GM21390 (cell line): ENCODE measurements around the gene DDX59.

Experiments
- ATAC-seq: cut with Tn5 transposase; IDR thresholded peaks from one replicate; pipeline ENCODE4 v1.9.1; 2021; ENCODE audit not compliant: unreplicated experiment

The DDX59 gene

DNA sequence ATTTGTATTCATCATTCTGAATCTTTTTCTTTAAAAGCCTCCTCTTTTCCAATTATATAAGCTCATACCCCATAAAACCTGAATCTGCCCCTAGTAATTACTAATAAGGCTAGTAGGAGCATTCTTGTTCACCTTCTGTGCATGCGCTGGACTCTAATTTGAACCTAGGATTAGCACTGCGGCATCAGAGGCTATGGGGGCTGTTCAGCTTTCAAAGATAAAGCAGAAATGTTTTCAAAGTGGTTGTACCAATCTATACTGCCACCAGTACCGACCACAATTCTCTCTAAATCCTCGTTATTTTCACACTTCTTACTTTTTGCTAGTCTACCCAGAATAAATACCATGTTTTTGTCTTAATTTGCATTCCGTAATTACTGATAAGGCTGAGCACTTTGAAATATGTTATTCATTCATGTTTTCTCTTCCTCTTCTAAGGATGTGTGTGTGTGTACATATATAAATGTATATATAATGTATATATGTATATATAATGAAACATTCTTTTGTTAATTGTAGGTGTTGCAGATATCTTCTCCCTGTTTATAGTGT is 1.6 kb upstream of the DDX59 start:
- ATAC-seq, result no peak

GRCh38 chr1:200670242-200671118 is 773 bp upstream of the DDX59 start:
- ATAC-seq, result peak; percentile 20

DNA sequence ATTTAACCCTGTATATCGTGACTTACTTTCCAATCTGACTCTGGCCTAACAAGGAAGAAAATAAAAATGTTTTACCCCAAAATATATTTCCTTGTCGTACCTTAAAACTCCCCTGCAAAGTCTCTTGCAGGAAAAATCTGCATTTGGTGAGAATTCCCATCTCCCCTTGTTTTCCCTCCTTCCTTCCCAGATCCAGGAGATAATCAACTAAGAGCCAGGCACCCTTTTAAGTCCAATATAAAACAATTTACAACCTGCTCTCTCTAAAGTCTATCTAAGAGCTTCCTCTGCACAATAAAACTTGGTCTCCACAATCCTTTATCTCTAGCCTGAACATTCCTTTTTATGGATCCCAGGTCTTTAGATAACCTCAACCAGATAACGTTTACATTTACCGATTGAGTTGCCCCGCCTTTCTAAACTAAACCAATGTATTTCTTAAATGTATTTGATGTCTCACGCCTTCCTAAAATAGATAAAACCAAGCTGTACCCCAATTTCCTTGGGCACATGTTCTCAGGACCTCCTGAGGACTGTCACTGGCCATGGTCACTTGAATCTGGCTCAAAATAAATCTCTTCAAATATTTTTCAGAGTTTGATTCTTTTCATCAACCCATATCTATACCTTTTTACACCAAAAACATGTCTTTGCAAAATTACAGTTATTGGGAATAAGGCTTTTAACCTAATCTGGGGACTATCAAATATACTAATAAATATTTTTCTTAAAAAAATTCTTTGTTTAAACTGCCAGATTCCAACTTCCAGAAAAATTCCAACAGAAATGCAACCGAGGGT is 993 bp downstream of the DDX59 start:
- no peak for ATAC-seq

DNA sequence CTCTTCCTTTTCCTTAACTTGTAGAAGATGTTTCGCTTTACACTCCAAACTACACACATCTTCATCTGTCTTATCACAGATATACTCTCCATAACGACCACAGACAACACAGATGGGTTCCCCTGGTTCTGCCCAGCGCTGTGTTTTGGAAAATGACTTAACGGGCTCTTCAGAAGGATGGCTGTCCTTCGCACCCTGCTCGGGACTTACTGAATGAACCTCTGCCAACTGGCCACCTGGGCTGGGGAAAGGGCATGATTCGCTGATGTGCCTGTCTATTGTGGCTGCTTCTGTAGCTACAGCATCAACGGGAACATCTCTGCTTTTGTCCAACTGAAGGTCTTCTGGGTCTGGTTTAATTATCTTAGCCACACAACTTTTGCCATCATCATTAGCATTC is 3.4 kb downstream of the DDX59 start:
- no peak for ATAC-seq

DNA sequence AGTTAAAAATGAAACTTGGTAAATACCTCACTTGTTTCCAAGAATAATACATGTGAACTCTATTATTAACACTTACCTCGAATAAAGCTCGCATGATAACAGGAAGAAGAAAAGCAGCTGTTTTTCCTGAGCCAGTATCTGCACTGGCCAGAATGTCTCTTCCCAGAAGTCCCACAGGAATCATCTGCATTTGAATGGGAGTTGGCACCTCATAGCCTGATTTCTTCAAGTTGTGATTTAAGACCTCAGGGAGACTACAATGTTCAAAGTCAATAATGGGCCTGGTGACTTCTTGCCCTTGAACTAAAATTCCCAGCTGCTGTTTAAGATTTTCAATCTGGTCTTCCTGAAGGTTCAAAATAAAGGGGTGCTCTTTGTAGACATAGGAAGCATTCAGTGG is 3.8 kb downstream of the DDX59 start:
- no peak for ATAC-seq

DNA sequence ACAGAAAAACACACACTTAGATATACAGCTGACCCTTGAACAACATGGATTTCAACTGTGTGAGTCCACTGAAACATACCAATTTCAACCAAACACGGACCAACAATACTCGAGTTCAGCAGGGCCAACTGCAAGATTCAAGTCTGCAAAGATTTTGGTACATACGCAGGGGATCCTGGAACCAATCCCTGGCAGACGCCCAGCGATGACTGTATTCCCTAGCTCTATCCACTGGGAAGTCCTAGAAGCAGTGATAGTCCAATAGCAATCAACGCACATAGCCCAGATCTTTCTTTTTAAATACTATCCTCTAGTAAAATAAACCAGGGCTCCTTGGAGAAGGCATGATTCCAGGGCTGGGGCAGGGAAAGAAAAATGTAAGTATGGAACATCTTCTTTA is 9.0 kb downstream of the DDX59 start:
- no peak for ATAC-seq

- no peak for ATAC-seq
Observed at GRCh38 chr1:200659269-200659668, 10.4 kb downstream of the DDX59 start.

DNA sequence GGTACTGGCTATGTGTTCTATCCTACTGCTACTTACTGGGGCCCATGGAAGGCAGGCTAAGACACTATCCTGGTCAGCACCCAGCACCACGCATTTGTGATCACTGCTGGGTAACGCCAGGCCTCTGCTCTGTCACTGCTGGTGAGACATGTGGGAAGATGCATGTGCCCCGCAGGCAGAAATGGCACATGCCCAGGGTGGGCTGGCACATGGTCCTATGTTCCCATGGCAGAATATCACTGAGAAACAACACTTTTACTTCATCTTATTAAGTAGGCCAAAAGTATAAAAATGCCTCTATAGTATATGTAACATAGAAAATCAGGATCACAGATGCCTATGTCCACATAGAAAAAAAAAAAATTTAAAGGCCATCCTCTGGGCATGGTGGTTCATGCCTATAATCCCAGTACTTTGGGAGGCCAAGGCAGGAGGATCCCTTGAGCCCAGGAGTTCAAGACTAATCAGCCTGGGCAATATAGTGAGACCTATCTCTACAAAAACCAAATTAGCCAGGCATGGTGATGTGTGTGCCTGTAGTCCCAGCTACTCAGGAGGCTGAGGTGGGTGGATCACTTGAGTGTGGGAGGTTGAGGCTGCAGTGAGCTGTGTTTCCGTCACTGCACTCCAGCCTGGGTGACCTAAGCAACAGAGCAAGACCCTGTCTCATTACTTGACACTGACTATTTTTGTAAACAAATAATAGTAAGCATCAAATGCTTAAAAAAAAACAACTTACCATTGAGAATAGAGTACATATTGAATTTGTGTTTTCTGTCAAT is 11.5 kb downstream of the DDX59 start:
- no peak for ATAC-seq

- peak; percentile 94 for ATAC-seq
Observed at GRCh38 chr1:200654660-200655059, 15.0 kb downstream of the DDX59 start.

- ATAC-seq, result peak; percentile 42
Observed at GRCh38 chr1:200653022-200653462, 16.7 kb downstream of the DDX59 start.

- ATAC-seq, result no peak
Observed at GRCh38 chr1:200652378-200652777, 17.3 kb downstream of the DDX59 start.

- no peak for ATAC-seq
Observed at GRCh38 chr1:200646515-200646914, 23.2 kb downstream of the DDX59 start.

DNA sequence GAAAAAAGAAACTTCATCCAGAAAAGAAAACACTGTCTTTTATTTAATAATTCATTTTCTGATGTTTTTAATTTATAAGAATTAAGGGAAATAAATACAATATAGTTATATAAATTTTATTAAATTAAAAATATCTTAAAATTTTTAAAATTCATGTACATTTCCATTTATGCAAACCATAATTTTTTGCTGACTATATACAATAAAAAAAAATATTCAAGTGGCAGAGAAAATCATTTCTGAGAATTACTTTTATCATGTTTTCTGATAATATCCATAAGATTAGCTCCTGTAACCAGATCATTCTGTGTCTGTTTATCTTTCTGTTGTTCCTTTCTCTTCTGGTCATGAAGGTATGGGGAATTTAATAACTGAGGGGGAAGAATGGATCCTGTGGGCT is 25.7 kb downstream of the DDX59 start:
- ATAC-seq, result no peak

- no peak for ATAC-seq
Observed at GRCh38 chr1:200642481-200642880, 27.2 kb downstream of the DDX59 start.

GRCh38 chr1:200640963-200641401 is 28.7 kb downstream of the DDX59 start:
- ATAC-seq, result no peak

DNA sequence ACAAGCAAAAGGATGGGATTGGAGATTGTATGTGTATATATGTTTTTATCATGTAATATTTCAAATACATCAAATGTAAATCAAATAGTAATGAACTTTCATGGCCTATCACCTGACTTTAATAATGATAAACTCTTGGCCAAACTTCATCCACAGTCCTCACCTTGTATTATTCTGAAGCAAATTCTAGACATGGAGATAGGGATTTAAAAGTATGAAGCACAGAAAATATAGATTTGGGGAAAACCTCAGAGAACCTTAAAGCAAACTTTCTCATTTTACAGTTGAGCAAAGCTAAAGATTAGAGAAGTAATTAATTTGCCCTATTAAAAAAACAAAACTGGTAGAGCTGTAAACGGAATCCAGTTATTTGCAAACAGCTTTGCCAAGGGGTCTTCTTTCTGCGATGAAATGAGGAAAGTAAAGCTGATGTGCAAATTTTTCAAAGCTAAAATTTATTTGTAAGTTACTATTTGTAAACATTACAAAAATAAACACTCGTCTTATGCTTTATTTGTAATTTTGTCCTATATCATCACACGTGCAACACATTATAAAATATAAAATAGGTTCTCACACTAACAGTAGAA is 29.2 kb downstream of the DDX59 start:
- no peak for ATAC-seq

DNA sequence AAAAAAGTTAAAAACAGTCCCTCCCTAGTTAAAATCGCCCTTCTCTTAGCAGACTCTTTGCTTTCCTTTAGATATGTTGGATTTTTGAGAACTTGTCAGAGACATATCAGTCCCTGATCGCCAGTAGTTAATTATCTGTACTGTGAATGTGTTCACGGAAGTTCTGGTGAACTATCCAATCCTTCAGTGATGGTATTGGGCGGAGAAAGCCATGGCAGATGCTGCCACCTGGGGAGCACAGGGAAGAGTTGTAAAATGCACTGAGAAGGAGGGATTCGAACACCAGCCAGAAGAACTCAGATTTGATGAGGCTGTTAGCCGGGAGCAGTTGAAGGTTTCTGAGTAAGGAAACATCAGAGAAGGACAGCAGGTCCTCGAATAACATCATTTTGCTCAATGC is 31.6 kb downstream of the DDX59 start:
- no peak for ATAC-seq

GRCh38 chr1:200636681-200637080 is 33.0 kb downstream of the DDX59 start:
- ATAC-seq, result no peak

- ATAC-seq, result no peak
Observed at GRCh38 chr1:200634261-200635122, 35.2 kb downstream of the DDX59 start.

- no peak for ATAC-seq
Observed at GRCh38 chr1:200631375-200631774, 38.3 kb downstream of the DDX59 start.
